HEK293 (cell line): Measurements from ENCODE around the gene COPE.

Experiments used
- CTCF ChIP-seq: fragments of 450-650 bp; formaldehyde crosslinking; IDR thresholded peaks from 2 replicates; pipeline ENCODE4 v1.5.1; 2016; ENCODE audit warnings: missing biosample characterization, missing genetic modification characterization
- FEZF1 ChIP-seq: fragments of 450-650 bp; formaldehyde crosslinking; IDR thresholded peaks from 2 replicates; pipeline ENCODE4 v1.5.1; 2016; ENCODE audit warnings: missing biosample characterization, missing genetic modification characterization
- GLIS1 ChIP-seq: fragments of 450-650 bp; formaldehyde crosslinking; IDR thresholded peaks from 2 replicates; pipeline ENCODE4 v1.5.1; 2016; ENCODE audit warnings: missing biosample characterization, missing genetic modification characterization
- RBAK ChIP-seq: fragments of 450-650 bp; formaldehyde crosslinking; IDR thresholded peaks from 2 replicates; pipeline ENCODE4 v1.5.1; 2016; ENCODE audit warnings: missing biosample characterization, missing genetic modification characterization
- REST ChIP-seq: fragments of 450-650 bp; formaldehyde crosslinking; IDR thresholded peaks from 2 replicates; pipeline ENCODE4 v1.5.1; 2016; ENCODE audit warnings: missing biosample characterization, missing genetic modification characterization
- SP7 ChIP-seq: fragments of 450-650 bp; formaldehyde crosslinking; IDR thresholded peaks from 2 replicates; pipeline ENCODE4 v1.5.1; 2016; ENCODE audit warnings: missing biosample characterization, missing genetic modification characterization
- ZBTB10 ChIP-seq: fragments of 450-650 bp; formaldehyde crosslinking; IDR thresholded peaks from 2 replicates; pipeline ENCODE4 v1.5.1; 2016; ENCODE audit warnings: missing biosample characterization, missing genetic modification characterization
- ZNF148 ChIP-seq: fragments of 450-650 bp; formaldehyde crosslinking; IDR thresholded peaks from 2 replicates; pipeline ENCODE4 v1.5.0; 2017; ENCODE audit warnings: missing biosample characterization, missing genetic modification characterization, borderline replicate concordance
- ZNF155 ChIP-seq: fragments of 450-650 bp; formaldehyde crosslinking; IDR thresholded peaks from 2 replicates; pipeline ENCODE4 v1.5.1; 2016; ENCODE audit warnings: missing biosample characterization, missing genetic modification characterization
- ZNF324 ChIP-seq: fragments of 450-650 bp; formaldehyde crosslinking; IDR thresholded peaks from 2 replicates; pipeline ENCODE4 v1.5.1; 2016; ENCODE audit warnings: missing biosample characterization, missing genetic modification characterization
- ZNF398 ChIP-seq: fragments of 450-650 bp; formaldehyde crosslinking; IDR thresholded peaks from 2 replicates; pipeline ENCODE4 v1.5.1; 2017; ENCODE audit warnings: missing biosample characterization, missing genetic modification characterization
- ZNF416 ChIP-seq: fragments of 450-650 bp; formaldehyde crosslinking; IDR thresholded peaks from 2 replicates; pipeline ENCODE4 v1.5.1; 2016; ENCODE audit warnings: missing biosample characterization, missing genetic modification characterization
- ZSCAN30 ChIP-seq: fragments of 450-650 bp; IDR thresholded peaks from 2 replicates; pipeline ENCODE4 v1.5.1; 2018; ENCODE audit warnings: missing biosample characterization, mild to moderate bottlenecking, missing genetic modification characterization, moderate library complexity

GRCh38 chr19:18878058-18878797, 41.0 kb downstream of the COPE start:
- TF ChIP-seq CTCF (tag by site-specific recombination) (no peak), ZSCAN30 (tag by site-specific recombination) (no peak), ZNF398 (no peak), ZNF155 (tag by site-specific recombination) (no peak), ZNF324 (tag by site-specific recombination) (no peak), ZNF416 (tag by site-specific recombination) (no peak), FEZF1 (tag by site-specific recombination) (no peak), SP7 (tag by site-specific recombination) (no peak), RBAK (tag by site-specific recombination) (no peak), ZBTB10 (tag by site-specific recombination) (no peak), ZNF148 (no peak), GLIS1 (tag by site-specific recombination) (no peak), REST (tag by site-specific recombination) (no peak)
